SH-SY5Y (cell line): ENCODE measurements around the gene RTP2.

Experiments used
- GATA2 ChIP-seq: IDR thresholded peaks from 2 replicates; pipeline ENCODE4 v1.6.1; 2011; ENCODE audit warnings: mild to moderate bottlenecking, low read depth, low read length
- GATA3 ChIP-seq: IDR thresholded peaks from 2 replicates; pipeline ENCODE4 v1.6.1; 2011; ENCODE audit warnings: low read depth, mild to moderate bottlenecking, low read length, moderate library complexity

DNA sequence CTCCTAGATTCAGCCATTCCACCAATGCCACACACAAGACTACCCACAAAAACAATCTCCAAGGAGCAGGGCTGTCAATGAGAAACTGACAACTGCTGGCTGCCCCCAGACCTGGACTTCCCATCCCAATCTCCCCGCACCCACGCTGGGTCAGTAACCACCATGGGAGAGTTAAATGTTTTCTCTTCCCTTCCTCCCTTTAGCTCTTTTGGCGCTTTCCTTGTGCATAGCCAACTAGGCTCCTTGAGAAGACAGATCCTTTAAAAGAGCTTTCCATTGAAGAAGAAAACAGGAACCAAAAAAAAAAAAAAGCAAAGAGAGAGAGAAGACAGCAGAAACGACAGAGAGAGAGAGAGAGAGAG lies 34.6 kb upstream of the RTP2 start:
- TF ChIP-seq GATA2 (no peak), GATA3 (no peak)
